GM18498 (cell line): Measurements from ENCODE around the gene JAKMIP1.
"Not testable (repeated sequence)": the region's sequence is repeated elsewhere in the genome, so short reads cannot be mapped to it uniquely, and the experiment has no call there.

ENCODE experiments used
- ATAC-seq: cut with Tn5 transposase; IDR thresholded peaks from one replicate; pipeline ENCODE4 v1.9.1; 2021; ENCODE audit warnings: mild to moderate bottlenecking, moderate library complexity; ENCODE audit not compliant: unreplicated experiment

Gene JAKMIP1

DNA sequence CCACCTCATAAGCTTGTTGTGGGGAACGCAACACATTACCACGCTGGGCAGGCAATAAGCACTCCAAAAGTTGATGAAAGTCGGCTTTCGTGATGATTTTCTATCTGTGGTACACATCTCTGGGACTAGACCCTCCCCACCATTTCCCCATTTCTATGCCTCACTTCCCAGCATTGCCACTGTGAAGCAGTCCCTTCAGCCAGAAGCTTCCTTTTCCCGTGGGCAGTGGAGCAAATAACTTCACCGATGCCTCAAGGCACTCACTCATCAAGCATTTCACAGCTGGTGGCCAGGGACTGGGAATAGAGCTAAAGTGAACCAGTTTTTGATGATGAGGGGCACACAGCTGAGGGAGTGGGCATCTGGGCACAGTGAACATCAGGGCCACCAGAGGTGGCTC is 201.0 kb downstream of the JAKMIP1 start:
- ATAC-seq = no peak

GRCh38 chr4:5998333-5998936 is 201.9 kb downstream of the JAKMIP1 start:
- ATAC-seq = peak; percentile 86

DNA sequence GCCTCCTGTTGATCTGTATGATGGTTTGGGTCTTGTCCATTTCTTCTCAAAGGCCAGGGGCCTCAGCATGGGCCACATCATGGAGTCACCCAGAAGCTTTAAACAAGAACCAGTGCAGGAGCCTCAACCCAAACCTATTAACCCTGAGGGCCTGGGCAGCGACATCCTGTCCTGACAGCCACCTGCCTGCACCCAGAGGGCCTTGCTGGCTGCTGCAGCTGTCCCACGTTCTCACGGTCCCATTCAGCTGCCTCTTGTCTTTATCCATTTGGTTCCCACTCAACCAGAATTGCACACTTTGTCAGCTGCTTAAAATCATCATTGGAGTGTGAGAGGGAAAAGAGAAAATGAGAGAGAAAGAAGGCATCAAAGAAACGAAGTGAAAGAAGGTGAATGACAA is 203.7 kb downstream of the JAKMIP1 start:
- ATAC-seq = no peak

DNA sequence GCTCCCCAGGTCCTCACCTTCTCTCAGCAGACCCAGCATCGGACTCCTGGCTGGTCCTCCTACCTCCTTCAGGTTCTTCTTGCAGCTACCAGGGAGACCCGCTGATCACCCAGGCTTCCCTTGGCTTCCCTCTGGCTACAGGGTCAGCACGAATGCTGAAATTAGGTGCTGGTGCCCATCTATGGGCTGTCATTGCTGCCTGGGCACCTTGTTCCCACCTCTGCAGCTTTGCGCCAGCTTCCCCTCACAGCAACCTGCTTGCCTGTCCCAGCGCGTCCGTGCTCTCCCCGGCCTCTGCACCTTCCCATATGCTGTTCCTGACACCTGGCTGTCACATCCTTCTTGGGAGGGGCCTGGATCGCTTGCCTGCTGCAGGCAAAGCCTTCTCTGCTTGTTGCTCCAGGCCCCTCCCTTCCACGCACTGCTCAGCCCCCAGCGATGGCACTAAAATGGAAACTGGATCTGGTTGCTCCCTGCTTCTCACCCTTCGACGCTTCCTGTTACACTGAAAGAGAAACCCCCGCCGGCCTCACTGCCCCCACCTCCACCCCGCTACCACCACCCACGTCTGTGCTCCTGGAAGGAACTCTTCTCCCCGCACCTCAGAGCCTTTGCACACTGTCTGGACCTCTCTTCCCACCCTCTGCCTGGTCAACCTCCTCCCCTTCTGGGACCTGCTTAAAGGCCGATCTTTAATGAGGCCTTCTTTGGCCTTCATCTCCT is 204.3 kb downstream of the JAKMIP1 start:
- no peak for ATAC-seq

GRCh38 chr4:5993876-5994811 is 206.2 kb downstream of the JAKMIP1 start:
- no peak for ATAC-seq

DNA sequence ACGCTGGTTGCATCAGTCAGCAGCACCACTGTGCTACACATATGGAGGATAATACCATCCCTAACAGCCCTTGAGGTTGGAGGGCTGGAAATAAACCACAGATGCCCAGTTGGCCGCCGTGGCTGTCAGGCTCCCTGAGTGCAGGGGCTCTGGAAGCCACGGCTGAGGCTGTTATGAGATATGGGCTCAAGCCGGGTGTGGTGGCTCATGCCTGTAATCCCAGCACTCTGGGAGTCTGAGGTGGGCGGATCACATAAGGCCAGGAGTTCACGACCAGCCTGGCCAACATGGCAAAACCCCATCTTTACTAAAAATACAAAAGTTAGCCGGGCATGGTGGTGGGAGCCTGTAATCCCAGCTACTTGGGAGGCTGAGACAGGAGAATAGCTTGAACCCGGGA is 207.0 kb downstream of the JAKMIP1 start:
- ATAC-seq = not testable (repeated sequence)

DNA sequence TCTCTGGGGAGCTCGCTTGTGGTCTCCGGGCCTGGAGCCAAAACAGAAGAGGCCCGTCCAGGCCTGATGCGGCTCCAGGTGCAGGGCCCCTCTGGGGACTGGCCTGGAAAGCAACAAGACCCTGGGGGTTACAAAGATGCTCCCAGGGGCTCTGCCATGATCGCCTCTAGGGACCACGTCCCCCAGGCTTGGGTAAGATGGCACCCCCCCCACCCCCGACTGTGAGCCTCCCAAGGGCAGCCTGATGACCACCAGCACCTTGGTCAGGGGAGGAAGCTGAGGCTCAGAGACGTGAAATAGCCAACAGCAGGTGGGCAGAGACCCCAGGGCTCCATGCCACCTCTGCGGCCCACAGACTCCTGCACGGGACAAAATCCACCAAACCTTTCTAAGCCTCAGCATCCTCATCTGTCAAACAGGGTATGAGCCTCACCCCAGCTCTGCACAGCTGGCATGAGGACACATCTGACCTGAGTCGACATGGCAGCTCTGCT is 207.5 kb downstream of the JAKMIP1 start:
- ATAC-seq = no peak

DNA sequence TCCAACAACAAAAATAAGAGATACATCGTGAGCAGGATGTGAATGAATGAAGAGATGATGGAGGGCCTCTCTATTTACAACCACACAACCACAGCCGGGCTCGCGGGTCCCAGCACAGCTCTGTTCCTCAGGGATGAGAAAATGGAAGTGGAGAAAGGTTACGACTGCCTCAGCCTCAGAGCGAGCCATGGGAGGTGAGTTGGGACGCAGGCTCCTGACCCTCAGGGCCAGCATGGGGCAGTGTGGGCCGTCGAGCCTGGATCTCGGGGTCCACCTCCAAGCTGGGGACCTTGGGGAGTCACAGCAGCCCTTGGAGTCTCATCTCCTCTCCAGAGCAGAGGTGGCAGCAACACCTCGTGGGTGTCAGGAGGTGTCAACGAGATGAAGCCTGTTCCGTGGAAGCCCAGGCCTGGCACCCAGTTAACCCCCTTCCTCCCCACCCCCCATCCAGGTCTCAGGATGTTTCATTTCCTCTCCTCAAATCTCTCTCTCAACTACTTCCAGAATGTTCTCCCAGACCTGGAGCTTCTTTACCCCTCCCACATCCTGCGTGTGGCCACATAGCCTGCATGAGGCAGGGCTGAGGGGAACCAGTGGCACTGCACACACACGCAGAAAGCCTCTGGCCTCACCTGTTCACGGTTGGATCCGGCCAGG is 208.1 kb downstream of the JAKMIP1 start:
- ATAC-seq = no peak

GRCh38 chr4:5991405-5991804 is 208.9 kb downstream of the JAKMIP1 start:
- ATAC-seq = no peak

- no peak for ATAC-seq
Measured at GRCh38 chr4:5990446-5991160, 209.7 kb downstream of the JAKMIP1 start.

DNA sequence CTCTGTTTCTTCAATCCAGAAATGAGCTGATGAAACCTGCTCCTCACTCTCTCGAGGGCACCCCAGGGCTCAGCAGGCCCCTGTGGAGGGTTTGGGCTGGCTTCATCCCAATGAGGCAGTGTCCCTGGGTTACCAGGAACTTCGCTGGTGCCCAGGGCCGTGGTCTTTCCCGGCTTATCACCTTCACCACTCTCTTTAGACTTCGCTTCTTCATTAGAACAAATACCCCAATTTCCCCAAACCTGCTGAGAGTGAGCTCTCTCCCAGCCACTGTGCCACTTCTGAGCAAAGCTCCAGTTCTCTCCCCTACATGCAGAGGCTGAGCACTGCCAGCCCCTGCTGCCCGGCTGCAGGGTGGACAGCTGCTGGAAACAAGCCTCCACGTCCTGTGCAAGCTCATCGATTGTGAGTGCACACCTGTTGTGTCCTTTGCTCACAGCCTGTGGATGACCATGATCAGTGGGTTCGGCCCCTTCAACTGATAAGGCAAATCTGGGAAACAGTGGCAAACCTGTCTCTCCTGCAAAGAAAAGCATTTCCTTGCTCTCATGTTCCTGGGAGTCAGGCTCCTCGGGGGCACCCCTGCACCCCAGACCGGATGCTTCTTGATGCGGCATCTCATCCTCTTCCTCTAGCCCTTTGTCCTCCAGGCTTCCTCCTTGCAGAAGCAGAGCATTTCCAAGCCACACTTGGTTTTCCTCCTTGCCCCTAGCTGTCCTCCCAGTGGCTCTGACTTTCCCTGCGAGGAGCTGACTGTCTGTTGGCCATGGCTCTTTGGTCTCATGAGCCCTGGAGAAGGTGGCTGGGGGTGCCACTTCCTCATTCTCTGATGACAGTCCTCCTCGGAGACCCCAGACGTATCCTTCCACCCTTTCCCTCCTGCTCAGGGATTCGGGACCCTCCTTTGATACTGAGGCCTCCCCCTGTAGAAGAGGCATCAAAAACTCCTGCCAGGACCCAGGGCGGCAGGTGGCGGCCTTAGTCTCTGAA is 210.8 kb downstream of the JAKMIP1 start:
- ATAC-seq = no peak

DNA sequence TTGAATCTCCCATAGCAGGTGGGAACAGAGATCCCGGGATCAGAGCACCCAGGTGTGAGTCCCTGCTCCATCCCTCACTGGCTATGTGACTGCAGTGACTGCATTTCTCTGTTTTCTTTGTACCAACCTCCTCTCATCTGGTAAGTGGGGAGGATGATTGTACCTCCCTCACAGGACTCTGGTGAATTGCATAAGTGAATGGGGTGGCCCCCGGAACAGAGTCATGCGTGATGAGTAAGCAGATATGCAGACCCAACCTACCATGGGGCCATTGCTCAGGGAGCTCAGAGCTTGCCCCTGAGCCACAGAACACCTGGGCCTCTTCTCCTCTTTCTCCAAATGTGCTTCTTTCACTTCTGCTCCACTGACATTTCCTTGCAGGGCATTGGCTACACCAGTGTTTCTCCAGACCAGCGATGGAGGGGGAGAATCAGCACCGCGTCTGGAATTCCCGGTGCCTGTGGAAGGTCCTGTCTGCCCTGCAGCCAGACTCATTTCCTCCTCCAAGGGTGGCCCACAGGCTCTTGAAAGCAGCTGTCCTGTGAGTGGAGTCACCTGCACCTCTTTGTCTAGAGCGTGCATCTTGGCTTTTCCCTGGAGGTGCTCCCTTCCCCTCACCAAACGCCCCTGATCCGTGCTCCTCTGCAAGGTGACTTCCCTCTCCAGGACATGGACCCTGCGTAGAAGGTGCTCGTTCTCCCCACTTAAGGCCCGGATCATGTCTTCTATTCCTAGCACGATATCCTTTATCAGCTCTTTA is 212.1 kb downstream of the JAKMIP1 start:
- ATAC-seq = no peak

DNA sequence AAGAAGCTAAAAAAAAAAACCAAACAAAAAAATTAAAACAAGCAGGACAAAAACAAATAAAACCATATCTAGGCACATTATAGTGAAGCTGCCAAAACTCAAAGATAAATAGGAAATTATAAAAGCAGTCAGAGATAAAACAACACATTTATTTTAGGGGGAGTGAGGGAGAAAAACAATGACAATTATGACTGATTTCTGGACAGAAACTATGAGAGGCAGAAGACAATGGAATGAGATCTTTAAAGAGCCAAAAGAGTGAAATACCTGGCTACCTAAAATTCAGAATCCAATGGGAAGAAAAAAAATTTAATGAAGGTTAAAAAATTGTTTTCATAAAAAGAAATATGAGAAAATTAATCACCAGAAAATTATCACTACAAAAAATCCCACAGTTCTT is 215.5 kb downstream of the JAKMIP1 start:
- ATAC-seq = no peak

DNA sequence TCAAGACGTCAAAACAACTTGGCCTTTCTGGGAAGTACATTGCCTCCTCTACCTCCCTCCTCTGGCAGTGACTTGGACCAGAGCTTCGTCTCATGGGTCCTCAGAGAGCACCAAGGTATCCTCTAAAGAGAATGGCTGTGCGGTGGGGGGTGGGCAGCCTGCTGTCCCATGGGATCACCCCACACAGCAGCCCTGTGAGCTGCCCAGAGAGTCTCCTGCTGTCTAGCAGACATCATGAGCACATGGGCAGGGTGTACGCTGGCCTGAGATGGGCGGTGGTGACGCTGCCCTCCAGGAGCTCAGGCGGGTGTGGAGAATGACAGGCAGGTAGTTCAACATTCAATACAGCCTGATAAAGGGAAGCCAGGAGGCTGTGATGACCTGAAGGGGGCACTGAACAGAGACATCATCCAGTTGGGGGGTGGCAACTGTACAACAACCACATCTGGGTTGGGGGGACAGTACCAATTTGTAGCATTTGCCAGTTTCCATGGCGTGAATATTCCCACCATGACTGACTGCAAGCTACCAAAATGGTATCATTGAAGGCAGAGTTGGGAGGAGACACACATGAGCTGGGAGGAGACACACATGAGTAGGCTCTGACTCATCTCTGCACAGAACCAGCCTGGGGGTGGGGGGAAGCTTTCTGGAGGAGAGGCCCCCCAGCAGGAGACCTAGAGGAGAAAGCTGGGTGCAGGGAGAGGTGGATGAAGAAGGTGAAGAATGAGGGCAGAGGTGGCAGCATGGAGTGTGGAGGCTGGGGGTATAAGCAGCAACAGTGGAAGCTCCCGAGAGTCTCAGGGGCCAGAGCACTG is 218.0 kb downstream of the JAKMIP1 start:
- ATAC-seq = no peak

GRCh38 chr4:5980436-5981155 is 219.8 kb downstream of the JAKMIP1 start:
- ATAC-seq = no peak

- no peak for ATAC-seq
Measured at GRCh38 chr4:5979981-5980380, 220.4 kb downstream of the JAKMIP1 start.

GRCh38 chr4:5976921-5977320 is 223.4 kb downstream of the JAKMIP1 start:
- ATAC-seq = no peak
